GM19099 (cell line): ENCODE data around the gene HLX.

Experiments used
- POLR2A ChIP-seq: IDR thresholded peaks from 3 replicates; pipeline ENCODE4 v1.6.1; 2011; ENCODE audit warnings: low read depth; ENCODE audit not compliant: insufficient read length; ENCODE audit errors: extremely low read depth

Gene HLX

GRCh38 chr1:220921498-220921897, 42.3 kb downstream of the HLX start:
- no peak for TF ChIP-seq POLR2A

- no peak for TF ChIP-seq POLR2A
Measured at GRCh38 chr1:220921971-220922635, 42.9 kb downstream of the HLX start.

GRCh38 chr1:220922951-220923350, 43.7 kb downstream of the HLX start:
- TF ChIP-seq POLR2A, result no peak

- TF ChIP-seq POLR2A, result no peak
Measured at GRCh38 chr1:220924331-220924970, 45.2 kb downstream of the HLX start.

GRCh38 chr1:220925707-220926106, 46.5 kb downstream of the HLX start:
- no peak for TF ChIP-seq POLR2A

- TF ChIP-seq POLR2A, result no peak
Measured at GRCh38 chr1:220926146-220926545, 46.9 kb downstream of the HLX start.

- no peak for TF ChIP-seq POLR2A
Measured at GRCh38 chr1:220927442-220927841, 48.2 kb downstream of the HLX start.

GRCh38 chr1:220928320-220928719, 49.1 kb downstream of the HLX start:
- TF ChIP-seq POLR2A, result no peak

- TF ChIP-seq POLR2A, result no peak
Measured at GRCh38 chr1:220928725-220929300, 49.6 kb downstream of the HLX start.

- no peak for TF ChIP-seq POLR2A
Measured at GRCh38 chr1:220929304-220929703, 50.1 kb downstream of the HLX start.
